ENCODE results near the gene PTPRN2.

GRCh38 chr7:157952050-157952667, 635.5 kb downstream of the PTPRN2 start:
- TF ChIP-seq ESRRA (IDR thresholded peaks at IDR 0.05; ENCODE audit: borderline replicate concordance, low read depth) = no peak
- no peak for TF ChIP-seq CTCF (IDR thresholded peaks at IDR 0.05 in 2 of 3, conservative IDR thresholded peaks at IDR 0.05 in 1 of 3; ENCODE audit: insufficient read depth in 2 of 3, low read depth in 1 of 3, low read length in 3 of 3)
- no peak for TF ChIP-seq FOXJ3 (CRISPR knock-in tag; IDR thresholded peaks at IDR 0.05)
- TF ChIP-seq MEF2D (tag; conservative IDR thresholded peaks at IDR 0.05; ENCODE audit: low read depth) = no peak
- no peak for TF ChIP-seq ZBTB1 (CRISPR knock-in tag; IDR thresholded peaks at IDR 0.05; ENCODE audit: borderline replicate concordance, low read depth)
- TF ChIP-seq MITF (IDR thresholded peaks at IDR 0.05) = no peak
- TF ChIP-seq DNMT1 (IDR thresholded peaks at IDR 0.05) = no peak
- no peak for TF ChIP-seq MYC (IDR thresholded peaks at IDR 0.05; ENCODE audit: low read depth, low read length)
- no peak for TF ChIP-seq MYC (CRISPR knock-in tag; IDR thresholded peaks at IDR 0.05; ENCODE audit: borderline replicate concordance, low read depth)
- no peak for TF ChIP-seq RBFOX2 (IDR thresholded peaks at IDR 0.05; ENCODE audit: low read depth, low read length)
- no peak for TF ChIP-seq SMC3 (conservative IDR thresholded peaks at IDR 0.05; ENCODE audit: insufficient read depth, low read depth, low read length)
- no peak for TF ChIP-seq RFX5 (IDR thresholded peaks at IDR 0.05; ENCODE audit: low read depth, low read length)
- TF ChIP-seq ZBTB26 (CRISPR knock-in tag; IDR thresholded peaks at IDR 0.05) = no peak
- no peak for TF ChIP-seq ZNF133 (CRISPR knock-in tag; IDR thresholded peaks at IDR 0.05)
